K562 (cell line): ENCODE measurements around the gene PPAT. TPM values are rescaled to one million over a fixed set of nuclear protein-coding genes. Genes with fewer than 3 reads are reported as not detected.

ENCODE experiments used
- EP300 ChIP-seq: IDR thresholded peaks from 2 replicates; pipeline ENCODE4 v1.6.1; 2012; ENCODE audit warnings: low read length, improper control_type of control experiment
- GATAD2A ChIP-seq: fragments of 450-650 bp; IDR thresholded peaks from 2 replicates; pipeline ENCODE4 v1.6.1; 2017
- MEF2A ChIP-seq: IDR thresholded peaks from 2 replicates; pipeline ENCODE4 v1.6.1; 2011; ENCODE audit warnings: low read depth, mild to moderate bottlenecking, low read length, moderate library complexity; ENCODE audit not compliant: control insufficient read depth
- MTF1 ChIP-seq: fragments of 250-450 bp; sonication (Bioruptor Pico); IDR thresholded peaks from 2 replicates; pipeline ENCODE4 v1.9.0; 2021; ENCODE audit warnings: moderate library complexity, mild to moderate bottlenecking, inconsistent platforms, borderline replicate concordance
- NCOA1 ChIP-seq: fragments of 450-650 bp; IDR thresholded peaks from 2 replicates; pipeline ENCODE4 v1.6.1; 2016; ENCODE audit warnings: low read depth
- NR2C2 ChIP-seq, 2 experiments: fragments of 200-800 bp in 1 of 2; sonication (Bioruptor generic) in 1 of 2; sonication (generic) in 1 of 2; formaldehyde crosslinking in 1 of 2; IDR thresholded peaks; 2 replicates each; pipeline versions ENCODE4 v1.6.1 to v1.8.0; 2016 to 2022; ENCODE audit warnings: mild to moderate bottlenecking in 1 of 2, missing compliant biosample characterization in 1 of 2, missing genetic modification characterization in 1 of 2, missing genetic modification reagents in 1 of 2
- TCF7 ChIP-seq: sonication (generic); IDR thresholded peaks from 2 replicates; pipeline ENCODE4 v1.6.1; 2016; ENCODE audit warnings: antibody characterized with exemption, borderline replicate concordance
- TEAD4 ChIP-seq, 2 experiments: sonication (generic) in 1 of 2; formaldehyde crosslinking in 1 of 2; IDR thresholded peaks; 2 replicates each; pipeline versions ENCODE4 v1.6.1 to v1.8.0; 2012 to 2022; ENCODE audit warnings: borderline replicate concordance in 1 of 2, inconsistent platforms in 1 of 2, low read length in 1 of 2, mild to moderate bottlenecking in 1 of 2, missing genetic modification reagents in 1 of 2
- U2AF1 ChIP-seq: fragments of 200-400 bp; formaldehyde crosslinking; optimal IDR thresholded peaks from 2 replicates; pipeline ENCODE3; 2017; ENCODE audit warnings: mild to moderate bottlenecking, low read depth, low read length, moderate library complexity
- ZKSCAN3 ChIP-seq: fragments of 250-450 bp; sonication (Bioruptor Pico); IDR thresholded peaks from 2 replicates; pipeline ENCODE4 v1.4.0; 2020
- ZNF239 ChIP-seq: fragments of 250-450 bp; sonication (Bioruptor Pico); IDR thresholded peaks from 2 replicates; pipeline ENCODE4 v1.4.0; 2020; ENCODE audit warnings: mild to moderate bottlenecking
- ZNF583 ChIP-seq: fragments of 250-450 bp; sonication (Bioruptor Pico); IDR thresholded peaks from 2 replicates; pipeline ENCODE4 v1.4.0; 2020
- ZNF76 ChIP-seq: fragments of 250-450 bp; sonication (Bioruptor Pico); IDR thresholded peaks from 2 replicates; pipeline ENCODE4 v1.4.0; 2020; ENCODE audit warnings: mild to moderate bottlenecking, moderate library complexity, borderline replicate concordance
- ZSCAN32 ChIP-seq: fragments of 450-650 bp; formaldehyde crosslinking; IDR thresholded peaks from 2 replicates; pipeline ENCODE4 v1.4.0; 2020; ENCODE audit warnings: mild to moderate bottlenecking, moderate library complexity
- polyA plus RNA-seq, 8 experiments: library from polyadenylated mRNA; depleted of rRNA in 4 of 8; stranded (reverse) in 5 of 8; unstranded in 3 of 8; fragments of >200 nt; fragmentation: Nextera tagmentation in 2 of 8; fragmentation: Illumina TruSeq in 1 of 8; extraction: Ambion mirVana in 2 of 8; extraction: Trizol in 1 of 8; gene quantifications; 2 replicates each; pipeline versions ENCODE4 v1.2.1 to v1.2.3, GENCODE V29; 2011 to 2014; ENCODE audit warnings: inconsistent platforms in 1 of 8, missing spikeins in 1 of 8
- total RNA-seq, 7 experiments: library from RNA; depleted of rRNA in 6 of 7; stranded (reverse); fragments of >200 nt in 6 of 7; fragmentation: Illumina TruSeq in 2 of 7; extraction: Trizol in 2 of 7; gene quantifications; 2 replicates each; pipeline versions ENCODE4 v1.2.1 to v1.2.3, GENCODE V29; 2011 to 2021; ENCODE audit warnings: low replicate concordance in 1 of 7
- TF ChIP-seq, protein P1 (sequence below): fragments of 450-650 bp; IDR thresholded peaks from 2 replicates; pipeline ENCODE4 v1.6.1; 2014; ENCODE audit warnings: low read depth, mild to moderate bottlenecking, moderate library complexity, borderline replicate concordance
- TF ChIP-seq, protein P2 (sequence below): fragments of 250-450 bp; sonication (Bioruptor Pico); IDR thresholded peaks from 2 replicates; pipeline ENCODE4 v1.5.0; 2021
- TF ChIP-seq, protein P3 (sequence below): fragments of 250-450 bp; sonication (Bioruptor Pico); IDR thresholded peaks from 2 replicates; pipeline ENCODE4 v1.9.0; 2021; ENCODE audit warnings: mild to moderate bottlenecking
- TF ChIP-seq, protein P4 (sequence below), 2 experiments: fragments of 450-650 bp in 1 of 2; IDR thresholded peaks; 2 replicates each; pipeline ENCODE4 v1.6.1; 2011 to 2017; ENCODE audit warnings: low read depth in 2 of 2, antibody characterized with exemption in 1 of 2, borderline replicate concordance in 1 of 2, low read length in 1 of 2, mild to moderate bottlenecking in 1 of 2, mixed read lengths in 1 of 2; ENCODE audit not compliant: control insufficient read depth in 1 of 2
- TF ChIP-seq, protein P5 (sequence below), 2 experiments: fragments of 450-650 bp in 1 of 2; sonication (generic) in 1 of 2; formaldehyde crosslinking in 1 of 2; IDR thresholded peaks in 1 of 2; conservative IDR thresholded peaks in 1 of 2; 2 replicates each; pipeline versions ENCODE4 v1.6.1 to v1.8.1; 2016 to 2023; ENCODE audit warnings: mild to moderate bottlenecking in 2 of 2, moderate library complexity in 2 of 2, inconsistent platforms in 1 of 2, missing genetic modification reagents in 1 of 2

Gene PPAT
- total and polyA plus RNA-seq, 9 of the 15 experiments (the other 6 are each of a cell fraction or from before 2014, with no cell fraction given): 36.2 to 75.8 (median 55.5) TPM

DNA sequence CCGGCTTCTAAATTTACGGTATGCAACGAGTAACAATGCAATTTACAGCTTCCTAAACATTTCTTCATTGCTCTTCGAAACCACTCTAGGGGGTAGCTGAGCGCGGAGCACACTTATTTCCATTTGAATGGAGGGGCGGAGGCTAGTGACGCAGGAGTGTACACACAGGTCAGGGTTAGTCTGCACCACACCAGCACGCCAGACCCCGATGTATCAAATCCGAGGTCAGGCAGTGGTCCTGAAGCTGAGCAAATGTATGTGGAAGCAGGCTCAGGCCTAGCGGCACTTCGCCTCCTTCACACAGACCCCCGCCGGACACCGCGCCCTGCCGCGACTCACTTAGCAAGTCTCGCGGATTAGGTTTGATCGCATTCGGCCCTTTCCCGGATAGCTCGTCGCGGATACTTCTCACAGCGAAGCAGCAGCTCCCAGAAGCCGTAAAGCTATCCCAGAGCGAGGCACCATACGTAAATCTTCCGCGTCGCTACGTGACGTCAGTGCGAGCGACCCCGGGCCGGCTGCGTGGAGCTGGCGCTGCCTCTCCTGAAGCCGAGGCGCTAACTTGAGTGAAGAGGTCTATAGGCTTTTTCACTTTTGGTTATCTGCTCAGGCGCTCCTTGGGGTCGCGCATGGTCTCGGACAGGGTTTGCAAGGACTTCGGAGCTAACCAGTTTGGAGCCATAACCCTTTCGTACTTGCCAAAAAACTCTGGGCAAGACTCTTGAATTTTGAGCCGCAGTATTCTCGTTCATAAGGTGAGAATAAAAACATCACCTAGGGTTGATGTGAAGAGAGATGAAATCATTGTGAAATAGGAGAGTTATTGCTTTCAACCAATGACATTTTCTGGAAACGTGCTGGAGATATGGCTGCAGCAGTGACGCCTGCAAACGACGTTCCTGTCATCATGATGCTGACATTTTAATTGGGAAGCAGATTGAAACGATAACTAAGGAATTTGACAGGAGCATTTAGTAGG, 48.1 kb downstream of the PPAT start, which contains the start of gene AASDH (continued):
- TF ChIP-seq, protein P1, sequence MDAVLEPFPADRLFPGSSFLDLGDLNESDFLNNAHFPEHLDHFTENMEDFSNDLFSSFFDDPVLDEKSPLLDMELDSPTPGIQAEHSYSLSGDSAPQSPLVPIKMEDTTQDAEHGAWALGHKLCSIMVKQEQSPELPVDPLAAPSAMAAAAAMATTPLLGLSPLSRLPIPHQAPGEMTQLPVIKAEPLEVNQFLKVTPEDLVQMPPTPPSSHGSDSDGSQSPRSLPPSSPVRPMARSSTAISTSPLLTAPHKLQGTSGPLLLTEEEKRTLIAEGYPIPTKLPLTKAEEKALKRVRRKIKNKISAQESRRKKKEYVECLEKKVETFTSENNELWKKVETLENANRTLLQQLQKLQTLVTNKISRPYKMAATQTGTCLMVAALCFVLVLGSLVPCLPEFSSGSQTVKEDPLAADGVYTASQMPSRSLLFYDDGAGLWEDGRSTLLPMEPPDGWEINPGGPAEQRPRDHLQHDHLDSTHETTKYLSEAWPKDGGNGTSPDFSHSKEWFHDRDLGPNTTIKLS: peak; percentile 93
- no peak for TF ChIP-seq MEF2A
- TF ChIP-seq, protein P2, sequence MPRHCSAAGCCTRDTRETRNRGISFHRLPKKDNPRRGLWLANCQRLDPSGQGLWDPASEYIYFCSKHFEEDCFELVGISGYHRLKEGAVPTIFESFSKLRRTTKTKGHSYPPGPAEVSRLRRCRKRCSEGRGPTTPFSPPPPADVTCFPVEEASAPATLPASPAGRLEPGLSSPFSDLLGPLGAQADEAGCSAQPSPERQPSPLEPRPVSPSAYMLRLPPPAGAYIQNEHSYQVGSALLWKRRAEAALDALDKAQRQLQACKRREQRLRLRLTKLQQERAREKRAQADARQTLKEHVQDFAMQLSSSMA (CRISPR knock-in tag): no peak
- TF ChIP-seq ZNF583 (CRISPR knock-in tag): 0 out of 2 replicates have a peak, but pooled peaks have one; percentile 53
- TF ChIP-seq ZNF239 (CRISPR knock-in tag): no peak
- no peak for TF ChIP-seq ZSCAN32 (CRISPR knock-in tag)
- no peak; the same call in 1 of the 2 replicates for TF ChIP-seq TCF7
- TF ChIP-seq EP300: peak; percentile 51
- TF ChIP-seq NR2C2 (CRISPR knock-in tag; IDR thresholded peaks at IDR 0.05): peak; percentile 62; the same call in 1 of the 2 replicates
- peak; percentile 93 for TF ChIP-seq NR2C2 (tag; IDR thresholded peaks at IDR 0.05)
- TF ChIP-seq ZNF76 (CRISPR knock-in tag): no peak
- TF ChIP-seq TEAD4 (IDR thresholded peaks at IDR 0.05; ENCODE audit: low read length): no peak
- TF ChIP-seq TEAD4 (CRISPR knock-in tag; IDR thresholded peaks at IDR 0.05; ENCODE audit: borderline replicate concordance): no peak
- TF ChIP-seq, protein P3, sequence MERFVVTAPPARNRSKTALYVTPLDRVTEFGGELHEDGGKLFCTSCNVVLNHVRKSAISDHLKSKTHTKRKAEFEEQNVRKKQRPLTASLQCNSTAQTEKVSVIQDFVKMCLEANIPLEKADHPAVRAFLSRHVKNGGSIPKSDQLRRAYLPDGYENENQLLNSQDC (CRISPR knock-in tag): 0 out of 2 replicates have a peak, but pooled peaks have one; percentile 7
- TF ChIP-seq MTF1 (CRISPR knock-in tag): no peak
- TF ChIP-seq U2AF1: no peak
- TF ChIP-seq, protein P4, sequence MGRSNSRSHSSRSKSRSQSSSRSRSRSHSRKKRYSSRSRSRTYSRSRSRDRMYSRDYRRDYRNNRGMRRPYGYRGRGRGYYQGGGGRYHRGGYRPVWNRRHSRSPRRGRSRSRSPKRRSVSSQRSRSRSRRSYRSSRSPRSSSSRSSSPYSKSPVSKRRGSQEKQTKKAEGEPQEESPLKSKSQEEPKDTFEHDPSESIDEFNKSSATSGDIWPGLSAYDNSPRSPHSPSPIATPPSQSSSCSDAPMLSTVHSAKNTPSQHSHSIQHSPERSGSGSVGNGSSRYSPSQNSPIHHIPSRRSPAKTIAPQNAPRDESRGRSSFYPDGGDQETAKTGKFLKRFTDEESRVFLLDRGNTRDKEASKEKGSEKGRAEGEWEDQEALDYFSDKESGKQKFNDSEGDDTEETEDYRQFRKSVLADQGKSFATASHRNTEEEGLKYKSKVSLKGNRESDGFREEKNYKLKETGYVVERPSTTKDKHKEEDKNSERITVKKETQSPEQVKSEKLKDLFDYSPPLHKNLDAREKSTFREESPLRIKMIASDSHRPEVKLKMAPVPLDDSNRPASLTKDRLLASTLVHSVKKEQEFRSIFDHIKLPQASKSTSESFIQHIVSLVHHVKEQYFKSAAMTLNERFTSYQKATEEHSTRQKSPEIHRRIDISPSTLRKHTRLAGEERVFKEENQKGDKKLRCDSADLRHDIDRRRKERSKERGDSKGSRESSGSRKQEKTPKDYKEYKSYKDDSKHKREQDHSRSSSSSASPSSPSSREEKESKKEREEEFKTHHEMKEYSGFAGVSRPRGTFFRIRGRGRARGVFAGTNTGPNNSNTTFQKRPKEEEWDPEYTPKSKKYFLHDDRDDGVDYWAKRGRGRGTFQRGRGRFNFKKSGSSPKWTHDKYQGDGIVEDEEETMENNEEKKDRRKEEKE (IDR thresholded peaks at IDR 0.05; ENCODE audit: borderline replicate concordance in 1 of 2, control insufficient read depth in 1 of 2, low read depth in 2 of 2, low read length in 1 of 2): no peak
- TF ChIP-seq GATAD2A: no peak
- no peak for TF ChIP-seq ZKSCAN3 (CRISPR knock-in tag)
- TF ChIP-seq, protein P5, sequence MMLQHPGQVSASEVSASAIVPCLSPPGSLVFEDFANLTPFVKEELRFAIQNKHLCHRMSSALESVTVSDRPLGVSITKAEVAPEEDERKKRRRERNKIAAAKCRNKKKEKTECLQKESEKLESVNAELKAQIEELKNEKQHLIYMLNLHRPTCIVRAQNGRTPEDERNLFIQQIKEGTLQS (IDR thresholded peaks at IDR 0.05): no peak
- TF ChIP-seq, protein P5 (CRISPR knock-in tag; conservative IDR thresholded peaks at IDR 0.05): peak; percentile 80; the same call in 1 of the 2 replicates
- TF ChIP-seq NCOA1: no peak
